GM19397 (cell line): ENCODE measurements around the gene UTF1.

Experiments used
- ATAC-seq: cut with Tn5 transposase; IDR thresholded peaks from one replicate; pipeline ENCODE4 v1.9.1; 2021; ENCODE audit warnings: mild to moderate bottlenecking, moderate library complexity; ENCODE audit not compliant: unreplicated experiment

The UTF1 gene

DNA sequence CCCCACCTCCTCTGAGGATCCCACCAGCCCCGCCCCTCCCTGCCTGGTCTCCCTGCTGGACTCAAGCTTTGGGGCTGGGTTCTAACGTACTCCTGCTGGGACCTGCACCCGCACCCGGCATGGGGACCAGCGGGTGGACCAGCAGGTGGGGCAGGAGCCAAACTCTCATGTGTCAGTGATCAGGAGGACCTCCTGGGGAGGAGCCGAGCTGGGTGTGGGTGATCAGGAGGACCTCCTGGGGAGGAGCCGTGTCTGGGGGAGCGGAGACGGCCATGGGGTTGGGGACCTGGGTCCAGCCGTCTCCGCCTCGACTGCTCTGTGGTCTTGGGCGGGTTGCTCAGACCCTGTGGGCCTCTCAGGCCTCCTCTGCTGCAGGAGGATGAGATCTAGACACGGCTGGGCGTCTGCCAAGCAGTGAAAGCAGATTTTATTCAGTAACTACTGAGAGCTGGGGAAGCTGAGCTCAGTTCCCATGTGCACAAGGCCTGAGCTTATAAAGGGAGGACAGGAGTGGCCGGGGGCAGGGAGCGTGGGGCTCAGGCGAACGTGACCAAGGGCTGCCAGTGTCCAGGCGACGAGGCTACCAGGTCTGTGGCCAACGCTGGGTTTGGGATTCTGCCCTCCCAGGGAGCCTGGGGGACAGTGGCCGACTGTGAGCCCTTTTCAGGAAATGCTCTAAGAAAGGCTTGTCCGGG lies 33.6 kb upstream of the UTF1 start:
- ATAC-seq, result no peak

DNA sequence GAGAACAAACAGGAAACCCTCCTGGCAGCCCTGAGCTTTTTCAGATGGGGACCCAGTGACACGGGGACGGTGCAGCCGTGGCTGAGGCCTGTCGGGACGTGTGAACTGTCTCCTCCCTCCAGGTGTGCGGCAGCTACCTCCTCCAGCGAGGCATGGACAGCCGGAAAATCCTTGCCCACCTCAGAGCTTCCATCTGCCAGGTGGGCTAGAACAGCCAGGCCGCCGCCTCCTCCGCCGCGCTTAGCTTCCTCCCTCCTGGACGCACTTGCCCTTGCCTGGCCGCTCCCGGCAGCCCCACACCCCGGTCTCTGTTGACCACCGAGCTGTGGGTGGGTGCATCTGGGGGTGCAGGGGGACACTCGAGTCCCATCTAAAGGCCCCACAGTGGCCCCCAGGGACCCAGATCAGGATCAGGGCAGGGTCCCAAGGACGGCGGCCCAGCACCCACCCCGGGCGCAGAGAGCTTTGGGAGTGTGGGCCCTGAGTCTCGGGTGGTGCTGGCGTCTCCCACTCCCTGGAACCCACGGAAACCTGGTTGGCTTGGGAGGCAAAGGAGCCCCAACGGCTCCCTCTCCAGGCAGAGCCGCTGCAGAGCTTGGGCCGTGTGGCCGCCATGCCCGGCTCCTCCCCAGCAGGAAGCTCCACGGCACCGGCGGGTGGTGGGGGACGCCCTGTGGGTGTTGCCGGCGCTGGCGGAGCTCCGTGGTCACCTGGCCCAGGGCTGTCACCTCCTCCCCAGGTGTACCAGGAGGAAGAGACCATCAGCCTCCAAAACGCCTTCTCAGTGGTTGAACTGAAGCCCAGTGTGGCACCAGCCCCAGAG lies 32.9 kb upstream of the UTF1 start:
- ATAC-seq, result no peak

DNA sequence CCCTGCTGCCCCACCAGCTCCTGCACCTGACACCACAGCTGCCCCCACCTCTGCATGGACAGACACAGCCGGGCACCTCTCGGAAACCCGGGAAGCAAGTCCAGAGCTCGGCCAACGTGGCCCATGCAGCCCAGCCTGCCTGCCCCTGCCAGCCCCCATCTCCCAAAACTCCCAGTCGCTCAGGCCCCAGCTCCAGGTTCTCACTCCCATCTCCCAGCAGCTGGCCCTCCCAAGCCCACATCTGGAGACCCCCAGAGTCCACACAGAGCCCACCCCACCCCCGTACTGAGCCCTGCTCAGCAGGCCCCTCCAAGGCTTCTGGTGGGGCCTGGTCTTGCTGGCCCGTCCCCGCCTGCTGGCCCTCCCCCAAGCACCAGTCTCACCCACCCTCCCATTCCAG lies 32.2 kb upstream of the UTF1 start:
- no peak for ATAC-seq

DNA sequence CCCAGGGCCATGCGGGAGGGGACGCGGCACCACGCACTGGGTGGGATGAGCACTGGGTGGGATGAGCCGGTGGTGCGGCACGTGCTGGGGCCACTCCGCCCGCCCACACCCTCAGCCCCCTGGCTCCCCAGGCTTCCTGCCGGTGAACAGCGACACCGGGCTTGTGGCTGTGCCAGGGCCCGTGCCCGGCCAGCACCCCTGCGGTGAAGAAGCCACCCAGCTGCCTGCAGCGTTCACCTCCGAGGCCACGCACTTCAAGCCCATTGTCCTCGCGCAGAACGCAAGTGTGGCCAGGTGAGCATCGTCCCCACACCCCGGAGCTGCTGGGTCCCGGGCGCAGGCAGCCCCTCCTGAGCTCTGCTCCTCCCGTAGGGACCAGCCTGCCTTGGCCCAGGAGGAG lies 31.8 kb upstream of the UTF1 start:
- ATAC-seq, result no peak

DNA sequence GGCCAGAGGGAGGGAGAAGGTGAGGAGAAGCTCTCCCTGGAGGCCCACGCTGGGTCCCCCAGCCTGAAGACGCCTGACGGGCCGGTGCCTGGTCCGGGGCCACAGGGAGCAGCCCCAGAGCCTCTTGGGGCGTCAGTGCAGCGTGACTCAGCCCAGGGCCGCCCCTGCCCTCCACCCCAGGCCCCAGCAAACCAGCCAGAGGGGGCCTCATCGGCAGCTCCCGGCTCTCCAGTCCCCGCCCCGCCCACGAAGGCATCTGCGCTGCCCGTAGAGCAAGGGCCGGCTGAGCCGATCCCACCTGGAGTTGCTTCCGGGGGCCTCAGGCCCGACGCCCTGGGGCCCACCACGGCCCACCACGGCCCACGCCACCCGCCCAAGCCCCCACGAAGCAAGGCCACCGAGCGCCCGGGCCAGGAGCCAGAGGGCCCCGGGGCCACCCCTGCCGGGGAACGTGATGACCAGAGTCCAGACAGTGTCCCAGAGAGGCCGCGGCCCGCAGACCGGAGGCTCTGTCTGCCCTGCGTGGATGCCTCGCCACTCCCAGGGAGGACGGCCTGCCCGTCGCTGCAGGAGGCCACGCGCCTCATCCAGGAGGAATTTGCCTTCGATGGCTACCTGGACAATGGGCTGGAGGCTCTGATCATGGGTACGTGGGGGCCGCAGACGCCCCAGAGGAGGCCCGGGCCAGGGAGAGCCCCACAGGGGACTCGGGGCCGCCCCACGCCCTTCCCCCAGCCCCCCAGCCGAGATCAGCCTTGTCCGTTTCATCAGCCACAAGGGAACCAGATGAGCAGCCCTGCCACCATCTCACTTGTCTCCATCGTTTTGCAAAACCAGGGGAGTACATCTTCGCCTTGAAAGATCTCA lies 31.2 kb upstream of the UTF1 start:
- no peak for ATAC-seq

DNA sequence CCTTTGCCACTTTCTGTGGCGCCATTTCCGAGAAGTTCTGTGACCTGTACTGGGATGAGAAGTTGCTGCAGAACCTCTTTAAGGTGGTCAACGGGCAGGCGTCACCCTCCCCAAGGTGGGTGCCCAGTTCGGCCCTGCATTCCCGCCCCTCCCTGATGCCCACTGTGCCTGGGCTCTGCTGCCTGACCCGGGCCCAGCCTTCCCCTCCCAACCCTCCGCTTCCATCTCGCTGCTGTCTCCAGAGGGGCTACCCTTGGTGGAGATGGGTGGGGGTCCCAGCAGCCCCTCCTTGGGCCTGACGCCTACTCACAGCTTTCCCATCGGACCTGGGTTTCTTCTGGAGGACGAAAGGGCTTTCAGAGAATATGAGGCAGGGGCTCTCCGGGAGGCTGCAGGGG lies 30.5 kb upstream of the UTF1 start:
- no peak for ATAC-seq

DNA sequence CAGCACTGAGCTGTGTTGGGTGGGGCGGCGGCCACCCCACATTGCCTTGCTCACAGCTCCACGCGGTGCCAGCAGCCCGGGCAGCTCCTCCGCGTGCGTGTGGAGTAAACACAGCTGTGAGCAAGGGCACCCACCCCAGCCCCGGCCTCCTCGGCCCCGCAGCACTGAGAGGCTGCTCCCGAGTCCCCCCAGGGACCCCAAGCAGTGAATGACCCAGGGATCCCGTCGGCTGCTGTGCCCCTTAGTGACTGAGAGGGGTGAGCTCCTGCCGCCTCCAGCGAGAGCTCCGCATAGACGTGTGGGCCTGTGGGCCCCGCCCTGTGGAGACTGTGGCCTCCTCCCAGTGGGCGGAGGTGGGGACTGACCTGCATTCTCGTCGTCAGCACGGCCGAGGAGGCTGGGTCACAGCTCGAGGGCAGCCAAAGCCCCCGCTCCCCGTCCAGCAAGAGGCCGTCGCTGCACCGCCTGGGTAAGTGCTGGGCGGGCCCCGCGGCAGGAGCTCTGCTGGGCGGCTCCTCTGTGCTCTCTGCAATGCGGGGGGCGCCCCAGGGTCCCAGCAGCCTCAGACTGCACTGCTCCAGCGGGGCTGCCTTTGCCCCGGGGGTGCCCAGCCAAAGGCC lies 29.9 kb upstream of the UTF1 start:
- no peak for ATAC-seq

DNA sequence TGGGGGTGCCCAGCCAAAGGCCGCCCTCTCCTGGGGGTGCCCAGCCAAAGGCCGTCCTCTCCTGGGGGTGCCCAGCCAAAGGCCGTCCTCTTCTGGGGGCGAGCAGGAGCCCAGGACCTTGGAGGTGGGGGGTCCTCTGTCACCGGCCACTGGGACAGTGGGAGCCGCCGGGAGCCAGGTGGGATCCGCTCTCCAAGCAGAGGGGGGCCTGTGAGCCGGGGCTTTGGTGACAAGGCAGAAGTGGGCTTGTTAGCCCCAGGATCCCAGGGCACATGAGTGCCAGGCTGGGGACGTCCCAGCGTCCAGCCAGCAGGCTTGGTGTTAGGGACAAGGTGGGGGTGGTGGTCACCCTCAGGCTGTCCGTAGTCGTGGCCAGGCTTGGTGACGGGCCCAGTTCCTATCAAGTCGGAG lies 29.4 kb upstream of the UTF1 start:
- ATAC-seq, result no peak

DNA sequence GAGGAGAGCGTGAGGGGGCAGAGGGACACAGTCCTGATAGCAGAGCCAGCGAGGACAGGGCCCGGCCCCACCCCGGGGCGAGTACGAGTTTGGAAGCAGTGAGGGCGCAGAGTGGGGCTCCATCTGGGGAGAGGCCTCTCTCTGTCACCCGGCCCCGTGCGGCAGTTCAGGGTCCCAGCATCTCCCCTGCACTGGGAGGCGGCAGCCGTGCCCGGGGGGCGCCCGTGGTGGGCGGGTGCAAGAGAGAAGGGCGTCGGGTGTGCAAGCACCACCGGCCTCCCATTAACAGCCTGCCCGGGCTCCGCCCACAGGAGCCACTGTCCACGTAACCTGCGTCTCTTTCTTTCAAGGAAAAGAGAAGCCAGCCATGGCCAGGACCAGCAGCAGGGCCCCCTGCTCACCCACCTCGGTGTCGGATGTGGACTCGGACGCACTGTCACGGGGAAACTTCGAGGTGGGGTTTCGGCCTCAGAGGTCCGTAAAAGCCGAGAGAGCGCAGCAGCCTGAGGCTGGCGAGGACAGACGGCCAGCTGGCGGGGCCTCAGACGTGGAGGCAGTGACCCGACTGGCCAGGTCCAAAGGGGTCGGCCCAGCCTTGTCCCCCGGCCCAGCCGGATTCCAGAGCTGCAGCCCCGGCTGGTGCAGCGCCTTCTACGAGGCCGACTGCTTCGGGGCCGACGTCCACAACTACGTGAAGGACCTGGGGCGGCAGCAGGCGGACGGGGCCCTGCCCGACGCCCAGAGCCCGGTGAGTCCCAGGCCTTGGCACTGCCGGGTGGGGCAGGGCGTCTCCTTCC lies 28.7 kb upstream of the UTF1 start:
- no peak for ATAC-seq

DNA sequence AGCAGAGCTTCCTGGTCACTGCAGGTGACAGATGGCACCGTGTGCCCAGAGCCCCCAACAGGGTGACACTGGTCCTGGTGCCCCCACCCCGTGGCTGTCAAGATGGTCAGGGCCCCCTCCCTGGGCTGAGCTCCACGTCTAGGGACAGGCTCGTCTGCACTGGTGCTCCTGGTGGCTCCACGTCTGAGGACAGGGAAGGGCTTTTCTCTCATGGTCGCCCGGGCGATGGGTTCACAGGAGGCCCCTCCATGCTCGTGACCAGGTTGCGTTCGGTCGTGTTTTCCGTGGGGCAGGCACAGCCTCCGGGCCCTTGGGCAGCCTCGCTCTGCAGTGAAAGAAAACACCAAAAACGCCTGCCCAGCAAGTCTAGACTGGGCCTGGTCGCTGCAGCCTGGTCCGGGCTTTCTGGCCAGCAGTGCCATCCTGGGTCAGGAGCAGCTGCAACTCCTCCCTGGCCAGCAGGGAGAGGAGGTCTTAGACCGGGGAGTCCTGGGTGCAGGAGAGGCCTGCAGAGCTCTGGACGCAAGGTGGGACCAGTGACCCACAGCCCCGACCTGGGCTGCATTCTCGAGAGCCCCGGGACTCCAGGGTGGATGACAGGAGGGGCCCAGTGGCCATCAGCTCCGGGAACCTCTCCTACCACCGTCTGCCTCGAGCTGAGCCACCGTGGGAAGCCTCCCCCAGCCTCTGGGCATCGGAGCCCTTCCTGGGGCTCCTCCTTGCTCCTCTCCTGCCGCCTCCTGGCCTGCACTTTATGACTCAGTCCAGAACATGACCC lies 27.9 kb upstream of the UTF1 start:
- ATAC-seq, result no peak

DNA sequence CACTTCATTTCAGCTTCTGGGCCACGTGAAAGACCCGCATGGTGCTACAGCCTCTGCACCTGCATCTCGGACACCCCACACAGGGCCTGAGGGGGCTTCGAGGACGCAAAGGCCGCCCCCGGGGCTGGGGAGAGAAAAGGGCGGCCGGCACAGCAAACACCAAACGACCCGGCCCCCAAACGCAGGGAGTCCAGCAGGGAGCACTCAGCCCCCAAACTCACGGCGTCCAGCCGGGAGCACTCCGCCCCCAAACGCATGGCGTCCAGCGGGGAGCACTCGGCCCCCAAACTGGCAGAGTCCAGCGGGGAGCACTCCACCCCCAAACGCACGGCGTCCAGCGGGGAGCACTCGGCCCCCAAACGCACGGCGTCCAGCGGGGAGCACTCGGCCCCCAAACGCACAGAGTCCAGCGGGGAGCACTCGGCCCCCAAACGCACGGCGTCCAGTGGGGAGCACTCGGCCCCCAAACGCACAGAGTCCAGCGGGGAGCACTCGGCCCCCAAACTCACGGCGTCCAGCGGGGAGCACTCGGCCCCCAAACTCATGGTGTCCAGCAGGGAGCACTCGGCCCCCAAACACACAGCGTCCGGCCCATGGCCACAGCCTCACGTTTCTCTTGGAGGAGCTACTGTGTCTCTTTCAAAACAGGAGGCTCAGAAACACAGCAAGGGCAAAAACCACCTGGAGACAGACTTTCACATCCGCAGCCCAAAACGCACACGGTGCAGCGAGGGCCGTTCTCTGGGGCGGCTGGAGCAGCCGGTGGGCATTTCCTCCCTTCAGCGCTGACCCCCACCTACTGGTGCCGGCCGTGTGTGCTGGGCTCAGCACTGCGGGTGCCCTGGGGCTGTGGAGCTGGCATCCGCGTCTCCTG lies 27.0 kb upstream of the UTF1 start:
- ATAC-seq, result no peak

DNA sequence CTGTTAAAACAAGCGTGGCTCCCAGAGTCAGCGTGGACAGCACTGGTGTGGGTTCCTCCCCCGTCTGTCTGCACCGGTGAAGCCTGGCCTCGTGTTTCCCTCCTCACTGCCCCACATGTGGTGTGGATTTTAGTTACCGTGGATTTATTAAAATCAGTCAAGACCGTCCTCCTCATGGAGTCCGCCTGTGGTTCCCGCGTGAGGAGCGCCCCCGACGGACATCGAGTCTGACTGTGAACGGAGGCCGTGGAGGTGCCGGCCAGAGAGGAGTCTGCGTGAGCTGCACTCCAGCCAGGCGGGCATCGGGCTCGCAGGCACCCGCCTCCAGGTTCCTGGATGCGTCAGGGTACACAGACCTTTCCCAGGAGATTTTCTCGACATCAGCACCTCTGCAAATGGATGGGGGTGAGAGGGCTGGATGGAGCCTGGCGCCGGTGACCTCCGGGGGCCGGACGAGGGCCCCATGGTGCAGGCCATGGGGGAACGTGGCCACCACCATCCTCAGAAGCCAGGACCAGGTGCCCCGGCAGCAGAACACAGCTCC lies 26.3 kb upstream of the UTF1 start:
- no peak for ATAC-seq

DNA sequence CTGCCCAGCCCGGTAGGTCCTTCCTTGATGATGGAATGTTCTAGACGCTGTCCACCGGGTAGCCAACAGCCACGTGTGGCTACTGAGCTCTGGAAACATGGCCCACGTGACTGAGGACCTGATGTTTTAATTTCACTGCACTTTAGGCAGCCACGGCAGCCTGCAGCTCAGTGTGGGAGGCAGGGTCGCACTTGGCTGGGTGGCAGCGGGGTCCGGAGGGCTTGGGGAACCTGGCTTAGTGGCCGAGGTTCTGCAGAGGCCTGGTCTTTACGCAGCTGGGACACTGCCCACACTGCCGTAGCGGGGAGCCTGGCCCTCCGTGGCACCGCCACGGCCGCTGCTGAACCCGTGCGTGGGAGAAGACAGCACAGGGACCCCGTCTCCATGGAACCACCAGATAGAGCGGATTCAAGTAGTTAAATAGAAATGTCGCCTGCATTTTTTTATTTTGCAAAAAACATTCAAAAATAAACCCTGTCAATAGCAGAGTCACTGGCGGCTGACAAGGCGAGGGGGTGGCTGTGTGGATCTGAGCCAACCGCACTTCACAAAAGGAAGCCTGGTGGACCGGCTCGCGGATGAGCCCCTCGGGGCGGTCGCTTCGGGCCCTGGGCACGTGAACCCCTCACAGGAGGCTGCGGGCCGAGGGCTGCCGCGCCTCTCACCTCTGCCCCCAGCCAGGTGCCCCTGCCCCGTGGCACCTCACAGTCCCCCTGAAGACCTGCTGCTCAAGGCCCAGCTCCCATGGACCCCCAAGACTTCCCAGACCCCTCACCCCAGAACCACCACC lies 25.6 kb upstream of the UTF1 start:
- ATAC-seq, result no peak

DNA sequence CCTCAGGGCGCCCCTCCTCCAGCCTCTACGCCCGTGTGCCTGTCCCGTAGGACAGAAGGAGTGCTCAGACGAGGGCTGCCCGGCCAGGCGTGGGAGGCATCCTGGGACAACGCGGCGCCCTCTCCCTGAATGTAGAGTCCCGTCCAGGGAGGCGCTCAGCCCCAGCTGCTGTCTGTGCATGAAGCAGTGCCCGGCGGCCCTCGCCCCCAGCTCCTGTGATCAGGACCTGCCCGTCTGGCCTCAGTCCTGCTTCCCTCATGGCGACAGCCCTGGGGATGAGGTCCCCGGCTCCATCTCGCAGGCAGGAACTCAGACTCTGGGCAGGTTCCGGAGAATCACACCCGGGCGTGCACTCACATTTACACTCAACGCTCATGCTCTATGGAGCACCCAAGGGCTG lies 24.9 kb upstream of the UTF1 start:
- ATAC-seq, result no peak

DNA sequence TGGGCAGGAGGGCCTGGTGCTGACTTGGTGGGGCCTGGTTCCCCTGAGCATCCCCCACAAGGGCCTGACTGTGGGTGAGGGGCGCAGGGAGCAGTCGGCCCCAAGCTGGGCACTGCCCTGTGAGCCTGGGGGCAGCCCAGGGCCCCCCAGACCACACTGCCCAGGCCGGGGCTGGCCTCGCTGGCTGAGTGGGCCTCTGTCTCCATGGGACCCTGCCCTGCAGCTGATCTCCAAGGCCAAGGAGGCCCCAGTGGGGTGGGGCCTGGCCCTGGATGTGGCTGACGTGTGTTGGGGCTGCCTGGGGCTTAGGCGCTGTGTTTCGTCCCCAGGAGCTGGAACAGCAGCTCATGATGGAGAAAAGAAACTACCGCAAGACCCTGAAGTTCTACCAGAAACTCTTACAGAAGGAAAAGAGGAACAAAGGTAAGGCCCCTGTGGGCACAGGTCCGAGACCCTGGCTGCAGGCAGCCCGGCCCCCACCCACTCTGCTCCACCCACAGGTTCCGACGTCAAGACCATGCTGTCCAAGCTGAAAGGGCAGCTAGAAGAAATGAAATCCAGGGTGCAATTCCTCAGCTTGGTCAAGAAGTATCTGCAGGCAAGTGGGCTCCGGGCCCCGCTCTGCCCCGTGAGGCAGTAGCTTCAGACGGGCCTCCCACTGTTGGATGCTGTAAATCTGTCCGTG lies 23.5 kb upstream of the UTF1 start:
- ATAC-seq, result no peak

DNA sequence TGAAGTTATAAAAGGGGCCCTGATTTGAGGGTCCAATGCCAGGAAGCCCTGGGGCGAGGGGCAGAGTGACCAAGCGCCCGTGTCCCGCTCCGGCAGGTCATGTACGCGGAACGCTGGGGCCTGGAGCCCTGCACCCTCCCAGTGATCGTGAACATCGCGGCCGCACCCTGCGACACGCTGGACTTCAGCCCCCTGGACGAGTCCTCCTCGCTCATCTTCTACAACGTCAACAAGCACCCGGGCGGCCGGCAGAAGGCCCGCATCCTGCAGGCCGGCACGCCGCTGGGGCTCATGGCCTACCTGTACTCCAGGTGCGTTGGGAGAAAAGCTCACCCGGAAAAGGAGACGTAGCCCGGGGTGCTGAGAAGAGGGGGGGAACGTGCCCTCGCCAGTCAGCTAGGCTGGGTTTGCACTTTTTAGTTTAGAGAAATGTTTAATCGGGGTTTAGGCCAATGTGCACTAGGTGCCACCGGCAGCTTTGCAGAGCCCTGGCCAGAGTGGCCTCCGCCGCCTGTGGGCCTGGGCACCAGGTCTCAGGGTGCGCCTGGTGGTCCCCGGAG lies 22.9 kb upstream of the UTF1 start:
- no peak for ATAC-seq

DNA sequence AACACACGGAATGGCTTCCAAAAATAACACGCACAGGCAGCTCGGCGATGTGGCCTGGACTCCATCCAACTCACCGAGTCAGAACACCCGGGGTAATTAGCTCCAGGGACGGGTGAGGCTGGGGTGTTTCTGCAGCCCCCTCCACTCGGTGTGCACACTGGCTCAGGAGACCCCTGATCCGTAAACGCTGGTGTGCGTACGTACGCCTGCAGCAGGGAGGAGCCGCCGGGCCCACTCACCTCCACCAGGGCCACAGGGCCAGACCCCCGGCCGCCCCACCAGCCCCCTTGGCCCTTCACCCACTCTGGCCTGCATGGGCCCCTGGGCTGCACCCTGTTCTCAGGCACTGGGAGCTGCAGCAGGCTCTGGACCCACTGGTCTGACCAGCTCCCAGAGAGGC lies 22.4 kb upstream of the UTF1 start:
- no peak for ATAC-seq
